Smooth muscle cell (in vitro differentiated cells): ENCODE measurements around the gene KREMEN1. TPM values are rescaled to one million over a fixed set of nuclear protein-coding genes. Genes with fewer than 3 reads are reported as not detected.

Experiments
- DNase-seq: peaks from one replicate; lab custom pipeline; 2025; ENCODE audit not compliant: unreplicated experiment; lab: John Stamatoyannopoulos, UW
- H2AFZ ChIP-seq: fragments of 200-600 bp; sonication (generic); 2 replicates; pipeline ENCODE4 v1.6.0; 2016; ENCODE audit warnings: antibody characterized with exemption, low read depth, mild to moderate bottlenecking
- H3F3A ChIP-seq: fragments of 200-600 bp; sonication (generic); 2 replicates; pipeline ENCODE4 v1.6.0; 2017; ENCODE audit warnings: antibody characterized with exemption, low read depth
- H3K27ac ChIP-seq: fragments of 200-600 bp; sonication (generic); 2 replicates; pipeline ENCODE4 v1.5.1; 2016; ENCODE audit warnings: low read depth, mild to moderate bottlenecking
- H3K27me3 ChIP-seq: fragments of 200-600 bp; sonication (generic); 2 replicates; pipeline ENCODE4 v1.6.1; 2016; ENCODE audit warnings: low read depth, mild to moderate bottlenecking
- H3K36me3 ChIP-seq: fragments of 200-600 bp; sonication (generic); 2 replicates; pipeline ENCODE4 v1.5.1; 2016; ENCODE audit warnings: low read depth
- H3K4me1 ChIP-seq: fragments of 200-600 bp; sonication (generic); 2 replicates; pipeline ENCODE4 v1.5.1; 2016; ENCODE audit warnings: low read depth
- H3K4me2 ChIP-seq: fragments of 200-600 bp; sonication (generic); 2 replicates; pipeline ENCODE4 v1.6.0; 2016; ENCODE audit warnings: mild to moderate bottlenecking
- H3K4me3 ChIP-seq: fragments of 200-600 bp; sonication (generic); 2 replicates; pipeline ENCODE4 v1.5.1; 2016; ENCODE audit warnings: mild to moderate bottlenecking
- H3K79me2 ChIP-seq: fragments of 200-600 bp; sonication (generic); 2 replicates; pipeline ENCODE4 v1.6.0; 2016; ENCODE audit warnings: low read depth, mild to moderate bottlenecking
- H3K9ac ChIP-seq: fragments of 200-600 bp; sonication (generic); 2 replicates; pipeline ENCODE4 v1.6.0; 2016; ENCODE audit warnings: low read depth
- H3K9me3 ChIP-seq: fragments of 200-600 bp; sonication (generic); replicated peaks from 2 replicates; pipeline ENCODE4 v1.5.1; 2016; ENCODE audit warnings: low read depth
- H4K20me1 ChIP-seq: fragments of 200-600 bp; sonication (generic); 2 replicates; pipeline ENCODE4 v1.6.0; 2016; ENCODE audit warnings: low read depth
- WGBS: methylation state at CpG from one replicate; pipeline ENCODE4 v1.1.7; 2016; ENCODE audit warnings: low lambda C conversion rate; 5-methylcytosine and 5-hydroxymethylcytosine counted together
- polyA plus RNA-seq: library from polyadenylated mRNA; unstranded; fragments of >200 nt; fragmentation: Nextera tagmentation; extraction: Ambion mirVana; gene quantifications from 2 replicates; pipeline ENCODE4 v1.2.1, GENCODE V29; 2016
- total RNA-seq: library from RNA; depleted of rRNA; stranded (reverse); fragments of >200 nt; gene quantifications from 2 replicates; pipeline ENCODE4 v1.2.3, GENCODE V29; 2014
- TF ChIP-seq, protein P1 (sequence below): fragments of 200-600 bp; sonication (generic); IDR thresholded peaks from 2 replicates; pipeline ENCODE4 v1.5.1; 2017; ENCODE audit warnings: borderline replicate concordance, mild to moderate bottlenecking, antibody characterized with exemption; ENCODE audit not compliant: insufficient read depth, poor library complexity, severe bottlenecking

The KREMEN1 gene
- total and polyA plus RNA-seq, 2 experiments from 2014 or later = 6.0 to 6.8 TPM

- no peak for DNase-seq
Measured at GRCh38 chr22:29130476-29130875, 57.6 kb downstream of the KREMEN1 start.

DNA sequence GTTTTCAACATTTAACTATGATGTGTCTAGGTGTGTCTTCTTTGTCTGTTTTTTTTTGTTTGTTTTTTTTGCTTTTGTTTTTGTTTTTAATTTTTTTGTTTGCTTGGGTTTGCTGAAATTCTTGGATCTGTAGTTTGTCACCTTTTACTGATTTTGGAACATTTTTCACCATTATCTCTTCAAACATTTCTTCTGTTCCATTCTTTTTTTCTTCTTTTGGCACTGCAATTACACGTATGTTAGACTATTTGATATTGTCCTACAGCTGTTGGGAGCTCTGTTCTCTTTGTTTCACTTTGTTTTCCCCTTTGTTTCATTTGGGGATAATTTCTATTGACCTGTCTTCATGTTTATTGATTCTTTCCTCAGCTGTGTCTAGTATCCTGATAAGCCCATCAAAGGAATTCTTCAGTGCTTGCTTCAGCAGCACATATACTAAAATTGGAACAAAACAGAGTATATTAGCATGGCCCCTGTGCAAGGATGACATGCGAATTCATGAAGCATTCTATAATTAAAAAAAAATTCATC lies 60.8 kb downstream of the KREMEN1 start:
- H3K4me3 ChIP-seq = no peak overlapping the region
- TF ChIP-seq, protein P1, sequence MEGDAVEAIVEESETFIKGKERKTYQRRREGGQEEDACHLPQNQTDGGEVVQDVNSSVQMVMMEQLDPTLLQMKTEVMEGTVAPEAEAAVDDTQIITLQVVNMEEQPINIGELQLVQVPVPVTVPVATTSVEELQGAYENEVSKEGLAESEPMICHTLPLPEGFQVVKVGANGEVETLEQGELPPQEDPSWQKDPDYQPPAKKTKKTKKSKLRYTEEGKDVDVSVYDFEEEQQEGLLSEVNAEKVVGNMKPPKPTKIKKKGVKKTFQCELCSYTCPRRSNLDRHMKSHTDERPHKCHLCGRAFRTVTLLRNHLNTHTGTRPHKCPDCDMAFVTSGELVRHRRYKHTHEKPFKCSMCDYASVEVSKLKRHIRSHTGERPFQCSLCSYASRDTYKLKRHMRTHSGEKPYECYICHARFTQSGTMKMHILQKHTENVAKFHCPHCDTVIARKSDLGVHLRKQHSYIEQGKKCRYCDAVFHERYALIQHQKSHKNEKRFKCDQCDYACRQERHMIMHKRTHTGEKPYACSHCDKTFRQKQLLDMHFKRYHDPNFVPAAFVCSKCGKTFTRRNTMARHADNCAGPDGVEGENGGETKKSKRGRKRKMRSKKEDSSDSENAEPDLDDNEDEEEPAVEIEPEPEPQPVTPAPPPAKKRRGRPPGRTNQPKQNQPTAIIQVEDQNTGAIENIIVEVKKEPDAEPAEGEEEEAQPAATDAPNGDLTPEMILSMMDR = no peak
- no peaks in the 10 kb centered on the region for H3K4me1 ChIP-seq
- no peaks in the 10 kb centered on the region for H3K79me2 ChIP-seq
- no peak overlapping the region for H3K4me2 ChIP-seq
- H2AFZ ChIP-seq = no peak overlapping the region
- H3K27ac ChIP-seq = no peak overlapping the region
- H3K36me3 ChIP-seq = no peaks in the 10 kb centered on the region
- H3K27me3 ChIP-seq = no peaks in the 10 kb centered on the region
- DNase-seq = no peak
- H4K20me1 ChIP-seq = no peaks in the 10 kb centered on the region
- no peak overlapping the region for H3K9ac ChIP-seq
- no peaks in the 10 kb centered on the region for H3F3A ChIP-seq
- peaks cover 5% of the 10 kb centered on the region for H3K9me3 ChIP-seq
- WGBS = 95% methylated on average over 2 of the region's 2 CpGs

More at GRCh38 chr22:29130476-29130875, 57.6 kb downstream of the KREMEN1 start:
- Histone ChIP-seq H3F3A (no peaks in the 10 kb centered on the region), H3K4me2 (no peak overlapping the region), H4K20me1 (no peaks in the 10 kb centered on the region), H3K36me3 (no peaks in the 10 kb centered on the region), H3K4me1 (no peaks in the 10 kb centered on the region), H3K79me2 (no peaks in the 10 kb centered on the region), H3K4me3 (no peak overlapping the region), H3K9me3 (peaks cover 5% of the 10 kb centered on the region), H3K27me3 (no peaks in the 10 kb centered on the region), H3K27ac (no peak overlapping the region), H2AFZ (no peak overlapping the region), H3K9ac (no peak overlapping the region)
- 82% methylated on average over 4 of the region's 4 CpGs for WGBS
- TF ChIP-seq, protein P1 = no peak

- no peaks in the 10 kb centered on the region for H3F3A ChIP-seq
- H3K9ac ChIP-seq = no peak overlapping the region
- no peaks in the 10 kb centered on the region for H3K79me2 ChIP-seq
- no peaks in the 10 kb centered on the region for H3K36me3 ChIP-seq
- no peak for DNase-seq
- TF ChIP-seq, protein P1 = no peak
- WGBS = 86% methylated on average over 4 of the region's 4 CpGs
- no peak overlapping the region for H3K27ac ChIP-seq
- H3K4me2 ChIP-seq = no peak overlapping the region
- H4K20me1 ChIP-seq = no peaks in the 10 kb centered on the region
- no peak overlapping the region for H2AFZ ChIP-seq
- H3K9me3 ChIP-seq = peaks cover 5% of the 10 kb centered on the region
- no peaks in the 10 kb centered on the region for H3K4me1 ChIP-seq
- H3K4me3 ChIP-seq = no peak overlapping the region
- H3K27me3 ChIP-seq = no peaks in the 10 kb centered on the region
Measured at GRCh38 chr22:29134448-29134847, 61.6 kb downstream of the KREMEN1 start.
